Upper lobe of left lung (tissue), 6 donors: ENCODE results near the gene DYNLT5. TPM values are rescaled to one million over a fixed set of nuclear protein-coding genes. Genes with fewer than 3 reads are reported as not detected.
"Not testable (repeated sequence)": the region's sequence is repeated elsewhere in the genome, so short reads cannot be mapped to it uniquely, and the experiment has no call there.

Experiments
- ATAC-seq, 2 donors: fragments of 200-7000 bp; cut with Tn5 transposase; one replicate each; pipeline ENCODE4 v1.9.1; 2022; ENCODE audit warnings: mild to moderate bottlenecking in 2 of 2, moderate library complexity in 2 of 2; ENCODE audit not compliant: low FRiP score in 2 of 2
- DNase-seq, 2 donors: peaks; one replicate each; pipeline ENCODE4 v3.0.0-alpha.2; 2019 to 2020
- H3K27ac ChIP-seq, 4 donors: fragments of 200-600 bp; sonication (generic); one replicate each; pipeline ENCODE4 v1.5.1; 2016 to 2019
- H3K27me3 ChIP-seq, 4 donors: fragments of 200-600 bp; sonication (generic); one replicate each; pipeline ENCODE4 v1.5.1; 2017 to 2019
- H3K36me3 ChIP-seq, 4 donors: fragments of 200-600 bp; sonication (generic); one replicate each; pipeline ENCODE4 v1.5.1; 2016 to 2019
- H3K4me1 ChIP-seq, 4 donors: fragments of 200-600 bp; sonication (generic); one replicate each; pipeline ENCODE4 v1.5.1; 2018 to 2019
- H3K4me3 ChIP-seq, 4 donors: fragments of 200-600 bp; sonication (generic); one replicate each; pipeline ENCODE4 v1.5.1; 2017 to 2019; ENCODE audit warnings: mild to moderate bottlenecking in 2 of 4, moderate library complexity in 1 of 4
- H3K9me3 ChIP-seq, 4 donors: fragments of 200-600 bp; sonication (generic); one replicate each; pipeline ENCODE4 v1.5.1; 2018 to 2019
- CTCF ChIP-seq, 6 experiments: fragments of 450-650 bp in 4 of 6; fragments of 200-600 bp in 2 of 6; sonication (generic) in 2 of 6; IDR thresholded peaks; one replicate each; pipeline ENCODE4 v1.5.1; 2016 to 2019; ENCODE audit warnings: antibody characterized with exemption in 6 of 6
- EP300 ChIP-seq, 4 donors: sonication (generic); formaldehyde crosslinking; IDR thresholded peaks; one replicate each; pipeline ENCODE4 v1.5.1; 2017; ENCODE audit warnings: antibody characterized with exemption in 4 of 4, control low read depth in 2 of 4
- POLR2A ChIP-seq, 4 donors: fragments of 450-650 bp; IDR thresholded peaks; one replicate each; pipeline ENCODE4 v1.5.1; 2016 to 2017; ENCODE audit warnings: antibody characterized with exemption in 4 of 4, mild to moderate bottlenecking in 2 of 4
- POLR2AphosphoS5 ChIP-seq, 2 donors: sonication (generic); formaldehyde crosslinking; IDR thresholded peaks; one replicate each; pipeline ENCODE4 v1.5.1; 2017; ENCODE audit warnings: antibody characterized with exemption in 2 of 2
- WGBS, 2 donors: methylation state at CpG; one replicate each; pipeline ENCODE4 v1.1.5; 2017 to 2018; 5-methylcytosine and 5-hydroxymethylcytosine counted together
- total RNA-seq, 6 donors: library from RNA; depleted of rRNA in 4 of 6; stranded (reverse); fragments of >200 nt in 4 of 6; gene quantifications; one replicate each; pipeline versions ENCODE4 v1.1.0 to v1.2.1, GENCODE V29; 2016 to 2021
- donor health status: DM: no; HTN: no; CAD: no; lungs with moderate emphysema.
- donor health status: DM: no; HTN: yes; CAD: no; lungs with severe emphysema.

DYNLT5 gene
- total RNA-seq, 6 donors from 2014 or later: 0.40 to 33.9 (median 5.5) TPM

- no peaks in the 10 kb centered on the region for H3K27me3 ChIP-seq
- H3K36me3 ChIP-seq: no peaks in the 10 kb centered on the region
- DNase-seq (no peak), ATAC-seq (no peak)
- H3K4me1 ChIP-seq: no peaks in the 10 kb centered on the region
- no peak overlapping the region for H3K27ac ChIP-seq
- no peaks in the 10 kb centered on the region for H3K9me3 ChIP-seq
- TF ChIP-seq POLR2AphosphoS5 (IDR thresholded peaks at IDR 0.05) (no peak), POLR2A (IDR thresholded peaks at IDR 0.05) (no peak), CTCF (IDR thresholded peaks at IDR 0.05) (no peak), EP300 (IDR thresholded peaks at IDR 0.05) (no peak)
- 89 to 93% methylated on average over 4 of the region's 4 CpGs for WGBS, 2 donors
- H3K4me3 ChIP-seq: no peak overlapping the region
Observed at GRCh38 chr1:66778969-66779368, 26.7 kb downstream of the DYNLT5 start.

GRCh38 chr1:66779475-66780078, 27.3 kb downstream of the DYNLT5 start:
- no peaks in the 10 kb centered on the region for H3K36me3 ChIP-seq
- H3K4me1 ChIP-seq: no peaks in the 10 kb centered on the region
- H3K27me3 ChIP-seq: no peaks in the 10 kb centered on the region
- H3K27ac ChIP-seq: no peak overlapping the region
- whole genome bisulfite sequencing, 2 donors: 83 to 84% methylated on average over 2 of the region's 2 CpGs
- ATAC-seq (no peak), DNase-seq (no peak)
- H3K9me3 ChIP-seq: no peaks in the 10 kb centered on the region
- no peak for TF ChIP-seq EP300 (IDR thresholded peaks at IDR 0.05)
- TF ChIP-seq POLR2AphosphoS5 (IDR thresholded peaks at IDR 0.05): no peak
- no peak for TF ChIP-seq POLR2A (IDR thresholded peaks at IDR 0.05)
- no peak for TF ChIP-seq CTCF (IDR thresholded peaks at IDR 0.05)
- no peak overlapping the region for H3K4me3 ChIP-seq

GRCh38 chr1:66785800-66786199, 33.5 kb downstream of the DYNLT5 start:
- not testable (repeated sequence) for H3K4me3 ChIP-seq, H3K4me1 ChIP-seq, H3K27ac ChIP-seq, H3K9me3 ChIP-seq, ATAC-seq, DNase-seq, H3K27me3 ChIP-seq, H3K36me3 ChIP-seq
- 100% methylated on average over 1 of the region's 2 CpGs for WGBS, 2 donors

- TF ChIP-seq POLR2AphosphoS5 (IDR thresholded peaks at IDR 0.05): no peak
- no peak overlapping the region for H3K27ac ChIP-seq
- ATAC-seq: no peak
- H3K9me3 ChIP-seq: no peaks in the 10 kb centered on the region
- 87 to 88% methylated on average over 4 of the region's 4 CpGs for WGBS, 2 donors
- H3K27me3 ChIP-seq: no peaks in the 10 kb centered on the region
- no peak overlapping the region for H3K4me3 ChIP-seq
- no peaks in the 10 kb centered on the region for H3K36me3 ChIP-seq
- DNase-seq: no peak
- no peaks in the 10 kb centered on the region for H3K4me1 ChIP-seq
Observed at GRCh38 chr1:66787641-66788040, 35.4 kb downstream of the DYNLT5 start.

GRCh38 chr1:66788231-66788939, 36.1 kb downstream of the DYNLT5 start:
- ATAC-seq: no peak
- DNase-seq: no peak
- 62 to 71% methylated on average over 6 of the region's 6 CpGs for WGBS, 2 donors
- Histone ChIP-seq H3K27ac (no peak overlapping the region), H3K4me1 (no peaks in the 10 kb centered on the region), H3K27me3 (no peaks in the 10 kb centered on the region), H3K9me3 (no peaks in the 10 kb centered on the region), H3K36me3 (no peaks in the 10 kb centered on the region), H3K4me3 (no peak overlapping the region)
- TF ChIP-seq CTCF (IDR thresholded peaks at IDR 0.05) (no peak), EP300 (IDR thresholded peaks at IDR 0.05) (no peak), POLR2A (IDR thresholded peaks at IDR 0.05) (no peak), POLR2AphosphoS5 (IDR thresholded peaks at IDR 0.05) (no peak)
